IMR-90 (cell line): ENCODE measurements around the gene CCDC167. TPM values are rescaled to one million over a fixed set of nuclear protein-coding genes. Genes with fewer than 3 reads are reported as not detected.

Experiments
- ATAC-seq: fragments of 200-7000 bp; cut with Tn5 transposase; 2 replicates; pipeline ENCODE4 v1.9.1; 2020; ENCODE audit warnings: low read depth, mild to moderate bottlenecking, moderate library complexity
- BruUV-seq: library from RNA; stranded (reverse); fragments of 400-500 nt; replicated peaks from 2 replicates; lab custom pipeline; 2021; lab: Mats Ljungman, UMichigan
- CTCF ChIA-PET: fragments of 300-600 bp; formaldehyde crosslinking; extraction: SDS; loops from one replicate; lab custom pipeline; 2021; ENCODE audit warnings: antibody characterized with exemption; lab: Yijun Ruan, JAX
- POLR2A ChIA-PET: fragments of 300-600 bp; sonication (Branson Sonifier 250); formaldehyde crosslinking; loops from one replicate; lab custom pipeline; 2022; ENCODE audit warnings: antibody characterized with exemption; ENCODE audit not compliant: unreplicated experiment; lab: Charles Lee
- DNase-seq: peaks from one replicate; pipeline ENCODE4 v3.0.0; 2013
- H2AFZ ChIP-seq: replicated peaks from 2 replicates; pipeline ENCODE3; 2013; ENCODE audit warnings: low read length, mild to moderate bottlenecking; ENCODE audit not compliant: poor library complexity
- H2AK5ac ChIP-seq: 2 replicates; pipeline ENCODE4 v1.6.1; 2013; ENCODE audit warnings: low read depth, low read length, inconsistent platforms
- H2AK9ac ChIP-seq: replicated peaks from 2 replicates; pipeline ENCODE3; 2013; ENCODE audit warnings: mild to moderate bottlenecking, low read depth, low read length, moderate library complexity; ENCODE audit not compliant: poor library complexity
- H2BK120ac ChIP-seq: 2 replicates; pipeline ENCODE4 v1.6.1; 2013; ENCODE audit warnings: low read depth, low read length, inconsistent platforms
- H2BK15ac ChIP-seq: 3 replicates; pipeline ENCODE4 v1.6.1; 2013; ENCODE audit warnings: low read depth, low read length, inconsistent platforms
- H2BK20ac ChIP-seq: 2 replicates; pipeline ENCODE4 v1.6.1; 2013; ENCODE audit warnings: low read depth, mild to moderate bottlenecking, inconsistent platforms, low read length, moderate library complexity
- H2BK5ac ChIP-seq: 2 replicates; pipeline ENCODE4 v1.6.1; 2013; ENCODE audit warnings: mild to moderate bottlenecking, low read depth, low read length, inconsistent platforms; ENCODE audit not compliant: poor library complexity, severe bottlenecking
- H3K14ac ChIP-seq: replicated peaks from 2 replicates; pipeline ENCODE4 v1.6.1; 2013; ENCODE audit warnings: low read depth, low read length, inconsistent platforms
- H3K18ac ChIP-seq: 2 replicates; pipeline ENCODE4 v1.6.1; 2013; ENCODE audit warnings: low read depth, low read length, control low read depth
- H3K23ac ChIP-seq: 2 replicates; pipeline ENCODE4 v1.6.1; 2013; ENCODE audit warnings: low read depth, low read length, inconsistent platforms
- H3K27ac ChIP-seq: 2 replicates; pipeline ENCODE4 v1.5.1; 2013; ENCODE audit warnings: mild to moderate bottlenecking, control low read depth, low read length; ENCODE audit not compliant: insufficient read depth
- H3K27me3 ChIP-seq: 2 replicates; pipeline ENCODE4 v1.6.1; 2013; ENCODE audit warnings: low read length; ENCODE audit not compliant: control insufficient read depth, insufficient read depth
- H3K36me3 ChIP-seq: 2 replicates; pipeline ENCODE4 v1.6.1; 2013; ENCODE audit warnings: low read length, mixed read lengths; ENCODE audit not compliant: control insufficient read depth, insufficient read depth
- H3K4ac ChIP-seq: 2 replicates; pipeline ENCODE4 v1.6.1; 2013; ENCODE audit warnings: low read depth, low read length, inconsistent platforms
- H3K4me1 ChIP-seq: 2 replicates; pipeline ENCODE4 v1.6.1; 2013; ENCODE audit warnings: low read length, mixed read lengths; ENCODE audit not compliant: control insufficient read depth, insufficient read depth
- H3K4me2 ChIP-seq: 2 replicates; pipeline ENCODE4 v1.6.1; 2013; ENCODE audit warnings: low read depth, mild to moderate bottlenecking, control low read depth, low read length, moderate library complexity
- H3K4me3 ChIP-seq: 2 replicates; pipeline ENCODE4 v1.5.1; 2013; ENCODE audit warnings: low read depth, mild to moderate bottlenecking, control low read depth, low read length, moderate library complexity; ENCODE audit not compliant: insufficient read depth
- H3K56ac ChIP-seq: 2 replicates; pipeline ENCODE4 v1.6.1; 2013; ENCODE audit warnings: low read length, inconsistent platforms; ENCODE audit not compliant: insufficient read depth; ENCODE audit errors: extremely low read depth
- H3K79me1 ChIP-seq, 2 experiments: 2 replicates each; pipeline ENCODE4 v1.6.1; 2013; ENCODE audit warnings: low read length in 2 of 2, inconsistent platforms in 1 of 2, low read depth in 1 of 2
- H3K9ac ChIP-seq: 2 replicates; pipeline ENCODE4 v1.6.1; 2013; ENCODE audit warnings: low read depth, low read length, control low read depth
- H3K9me1 ChIP-seq: 2 replicates; pipeline ENCODE4 v1.6.1; 2013; ENCODE audit warnings: low read length, inconsistent platforms; ENCODE audit not compliant: insufficient read depth
- H3K9me3 ChIP-seq: 2 replicates; pipeline ENCODE4 v1.6.1; 2013; ENCODE audit warnings: low read length; ENCODE audit not compliant: control insufficient read depth, insufficient read depth
- H4K20me1 ChIP-seq: 2 replicates; pipeline ENCODE4 v1.6.1; 2013; ENCODE audit warnings: low read length, inconsistent platforms; ENCODE audit not compliant: insufficient read depth
- H4K5ac ChIP-seq: 2 replicates; pipeline ENCODE4 v1.6.1; 2013; ENCODE audit warnings: mild to moderate bottlenecking, low read depth, low read length, control low read depth
- H4K8ac ChIP-seq, 2 experiments: 2 replicates each; pipeline ENCODE4 v1.6.1; 2013; ENCODE audit warnings: low read depth in 2 of 2, low read length in 2 of 2, control low read depth in 1 of 2, inconsistent platforms in 1 of 2
- H4K91ac ChIP-seq: 2 replicates; pipeline ENCODE4 v1.6.1; 2013; ENCODE audit warnings: low read depth, low read length, inconsistent platforms; ENCODE audit not compliant: insufficient read depth
- BHLHE40 ChIP-seq: fragments of 150-350 bp; IDR thresholded peaks from 2 replicates; pipeline ENCODE4 v1.6.1; 2016; ENCODE audit warnings: mild to moderate bottlenecking, low read depth, low read length
- CEBPB ChIP-seq: IDR thresholded peaks from 2 replicates; pipeline ENCODE4 v1.6.1; 2012; ENCODE audit warnings: low read depth, low read length, improper control_type of control experiment
- CHD1 ChIP-seq: IDR thresholded peaks from 2 replicates; pipeline ENCODE4 v1.6.1; 2012; ENCODE audit warnings: low read depth, low read length, improper control_type of control experiment
- CTCF ChIP-seq: conservative IDR thresholded peaks from 2 replicates; pipeline ENCODE4 v1.5.1; 2012; ENCODE audit warnings: mild to moderate bottlenecking, low read depth, low read length, improper control_type of control experiment
- ELK1 ChIP-seq: fragments of 150-350 bp; IDR thresholded peaks from 2 replicates; pipeline ENCODE4 v1.6.1; 2016; ENCODE audit warnings: low read depth, mild to moderate bottlenecking, low read length, moderate library complexity, borderline replicate concordance
- FOS ChIP-seq: fragments of 150-350 bp; IDR thresholded peaks from 2 replicates; pipeline ENCODE4 v1.6.1; 2016; ENCODE audit warnings: low read depth, low read length
- MAFK ChIP-seq: IDR thresholded peaks from 2 replicates; pipeline ENCODE4 v1.6.1; 2012; ENCODE audit warnings: low read depth, low read length, improper control_type of control experiment
- MAZ ChIP-seq: IDR thresholded peaks from 2 replicates; pipeline ENCODE4 v1.6.1; 2012; ENCODE audit warnings: low read depth, mild to moderate bottlenecking, low read length, improper control_type of control experiment, moderate library complexity, borderline replicate concordance
- MXI1 ChIP-seq: IDR thresholded peaks from 2 replicates; pipeline ENCODE4 v1.6.1; 2012; ENCODE audit warnings: low read depth, mild to moderate bottlenecking, low read length, moderate library complexity, borderline replicate concordance
- NFE2L2 ChIP-seq: fragments of 150-350 bp; IDR thresholded peaks from 2 replicates; pipeline ENCODE4 v1.6.1; 2016; ENCODE audit warnings: low read depth, mild to moderate bottlenecking, low read length
- POLR2A ChIP-seq: IDR thresholded peaks from 2 replicates; pipeline ENCODE4 v1.6.1; 2012; ENCODE audit warnings: mild to moderate bottlenecking, low read depth, low read length
- RAD21 ChIP-seq: IDR thresholded peaks from 2 replicates; pipeline ENCODE4 v1.6.1; 2012; ENCODE audit warnings: low read length, improper control_type of control experiment
- RCOR1 ChIP-seq: IDR thresholded peaks from 2 replicates; pipeline ENCODE4 v1.6.1; 2012; ENCODE audit warnings: mild to moderate bottlenecking, low read length, improper control_type of control experiment; ENCODE audit not compliant: insufficient replicate concordance
- RFX5 ChIP-seq: IDR thresholded peaks from 2 replicates; pipeline ENCODE4 v1.8.0; 2012; ENCODE audit warnings: low read depth, mild to moderate bottlenecking, low read length, moderate library complexity
- SMC3 ChIP-seq: fragments of 150-350 bp; IDR thresholded peaks from 2 replicates; pipeline ENCODE4 v1.6.1; 2016; ENCODE audit warnings: low read depth, mild to moderate bottlenecking, antibody characterized with exemption, low read length, moderate library complexity
- USF2 ChIP-seq: fragments of 150-350 bp; IDR thresholded peaks from 2 replicates; pipeline ENCODE4 v1.6.1; 2017; ENCODE audit warnings: mild to moderate bottlenecking, antibody characterized with exemption, low read length, low read depth
- WGBS, 2 experiments: methylation state at CpG; one replicate each; pipeline versions ENCODE4 v1.1.5 to v1.1.7; 2013; ENCODE audit warnings: missing lambda C conversion rate in 2 of 2; ENCODE audit not compliant: insufficient read length in 1 of 2; ENCODE audit errors: extremely low coverage in 2 of 2; 5-methylcytosine and 5-hydroxymethylcytosine counted together
- dilution Hi-C: fragments of 300-500 bp; cut with HindIII; formaldehyde crosslinking; loops from one replicate; pipeline ENCODE4 v1.14.3; 2018; ENCODE audit warnings: low sequenced_read_pairs; ENCODE audit not compliant: unreplicated experiment
- in situ Hi-C: fragments of 300-500 bp; cut with MboI; formaldehyde crosslinking; loops from 3 replicates; pipeline ENCODE4 v1.14.3; 2019; ENCODE audit warnings: low sequenced_read_pairs, inconsistent platforms, mixed read lengths
- intact Hi-C: fragments of 100-400 bp; cut with micrococcal nuclease; formaldehyde crosslinking; loops from 2 replicates; pipeline ENCODE4 v1.10.0; 2022
- polyA plus RNA-seq, 3 experiments: library from polyadenylated mRNA; depleted of rRNA; stranded (reverse); fragments of >200 nt; gene quantifications; 2 replicates each; pipeline ENCODE4 v1.2.3, GENCODE V29; 2012; ENCODE audit warnings: low replicate concordance in 1 of 3
- total RNA-seq: library from RNA; depleted of rRNA; stranded (reverse); fragments of >200 nt; gene quantifications from 2 replicates; pipeline ENCODE4 v1.2.3, GENCODE V29; 2012

CCDC167 gene
- total and polyA plus RNA-seq, 2 of the 4 experiments (the other 2 are of a cell fraction): 35.8 to 96.8 TPM

- Histone ChIP-seq H4K5ac (no peak overlapping the region), H3K4ac (no peak overlapping the region), H3K14ac (no peak overlapping the region), H2AK9ac (no peak overlapping the region), H3K4me2 (no peak overlapping the region), H2BK120ac (no peak overlapping the region), H4K20me1 (no peaks in the 10 kb centered on the region), H4K91ac (no peak overlapping the region), H2AK5ac (no peak overlapping the region), H2BK5ac (no peak overlapping the region), H3K4me3 (no peak overlapping the region), H3K9me3 (no peaks in the 10 kb centered on the region), H3K9ac (no peak overlapping the region), H2BK15ac (no peak overlapping the region), H4K8ac (no peak overlapping the region), H3K23ac (no peak overlapping the region), H3K18ac (no peak overlapping the region), H3K27ac (no peak overlapping the region), H2BK20ac (no peak overlapping the region), H3K27me3 (peaks cover 64% of the 10 kb centered on the region), H3K9me1 (no peaks in the 10 kb centered on the region; the same call in 1 of the 2 replicates), H3K4me1 (no peaks in the 10 kb centered on the region), H2AFZ (no peak overlapping the region), H3K79me1 (no peaks in the 10 kb centered on the region), H3K36me3 (no peaks in the 10 kb centered on the region), H3K56ac (no peak overlapping the region)
- intact Hi-C loops: no loop called here
- POLR2A ChIA-PET: no interaction called here
- in situ Hi-C loops: no loop called here
- dilution Hi-C loops: no loop called here
- no TSS peak for BruUV-seq
- CTCF ChIA-PET: no interaction called here
- no CpG with 5 or more reads among the region's 4 CpGs for WGBS, 2 experiments
- ATAC-seq: no peak
- no peak for DNase-seq
- no peak for TF ChIP-seq RCOR1
- no peak for TF ChIP-seq NFE2L2
- TF ChIP-seq RFX5: no peak
- TF ChIP-seq ELK1: no peak
- no peak for TF ChIP-seq RAD21
- no peak for TF ChIP-seq CHD1
- no peak for TF ChIP-seq MAZ
- TF ChIP-seq MAFK: no peak
- no peak for TF ChIP-seq USF2
- TF ChIP-seq BHLHE40: no peak
- TF ChIP-seq POLR2A: no peak
- no peak for TF ChIP-seq CEBPB
- TF ChIP-seq FOS: no peak
- TF ChIP-seq MXI1: no peak
- TF ChIP-seq CTCF: no peak
- TF ChIP-seq SMC3: no peak
These were observed 41.7 kb upstream of the CCDC167 start for GRCh38 chr6:37541346-37541745.
